Nephron (organoid): ENCODE results near the gene ATP8B4.

ENCODE experiments used
- H3K27ac Mint-ChIP-seq, 3 experiments: 2 replicates each; pipeline ENCODE4 v1.8.0; 2020; ENCODE audit warnings: mixed read lengths in 3 of 3, mild to moderate bottlenecking in 2 of 3, moderate library complexity in 1 of 3
- H3K27me3 Mint-ChIP-seq: 2 replicates; pipeline ENCODE4 v1.8.0; 2021; ENCODE audit warnings: low read depth, mild to moderate bottlenecking, moderate library complexity, mixed read lengths
- H3K36me3 Mint-ChIP-seq: 2 replicates; pipeline ENCODE4 v1.8.0; 2020; ENCODE audit warnings: low read depth, mixed read lengths
- H3K4me1 Mint-ChIP-seq: 2 replicates; pipeline ENCODE4 v1.8.0; 2020; ENCODE audit warnings: mixed read lengths
- H3K4me3 Mint-ChIP-seq, 3 experiments: 2 replicates each; pipeline ENCODE4 v1.8.0; 2020; ENCODE audit warnings: mild to moderate bottlenecking in 3 of 3, mixed read lengths in 3 of 3, moderate library complexity in 2 of 3
- H3K9me3 Mint-ChIP-seq: 2 replicates; pipeline ENCODE4 v1.8.0; 2020; ENCODE audit warnings: mixed read lengths
- TF ChIP-seq, protein P1 (sequence below), 3 experiments: fragments of 200-600 bp; sonication (generic); IDR thresholded peaks; one replicate each; pipeline ENCODE4 v1.5.0; 2021; ENCODE audit warnings: antibody characterized with exemption in 3 of 3; ENCODE audit not compliant: unreplicated experiment in 3 of 3

Gene ATP8B4

DNA sequence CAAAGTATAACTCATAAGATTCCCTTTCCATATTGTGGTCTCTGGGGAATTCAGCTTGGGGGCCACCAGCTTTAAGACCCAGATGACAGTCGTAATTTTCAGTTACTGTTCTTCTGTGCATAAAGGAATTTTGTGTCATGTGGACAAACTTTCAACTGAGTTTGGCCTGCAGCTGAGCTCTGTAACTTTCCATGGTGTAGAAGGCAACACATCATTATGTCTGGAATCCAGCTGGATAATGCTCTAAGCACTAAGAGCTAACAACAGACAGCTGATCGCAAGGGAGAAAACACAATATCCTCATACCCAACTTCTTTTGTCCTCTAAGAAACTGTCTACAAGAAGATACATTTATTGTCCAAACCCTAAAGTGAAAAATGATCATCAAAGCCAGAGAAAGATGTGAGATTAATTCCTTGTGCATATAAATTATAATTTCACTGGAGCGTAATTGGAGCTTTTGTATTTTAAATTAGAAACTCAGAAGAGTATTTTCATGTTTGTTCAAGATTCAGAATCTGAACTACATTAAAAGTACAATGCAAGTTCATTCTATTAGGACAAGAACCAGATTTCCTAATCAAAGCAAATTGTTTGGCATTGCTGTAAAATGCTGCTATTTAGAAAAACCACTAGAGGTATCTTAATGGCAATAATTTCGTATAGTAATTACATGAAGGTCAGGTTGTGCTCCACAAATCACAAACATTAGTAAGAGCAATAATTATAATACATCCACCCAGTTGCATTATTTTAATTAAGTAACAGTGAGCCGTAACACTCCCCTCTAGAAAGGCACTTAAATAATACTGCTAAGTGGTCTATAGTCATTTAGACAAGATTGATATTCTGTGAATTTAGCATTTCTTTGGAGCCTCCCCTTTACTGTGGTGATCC, 218.8 kb downstream of the ATP8B4 start:
- Mint-ChIP-seq H3K9me3 (no peaks in the 10 kb centered on the region), H3K4me1 (peaks cover 77% of the 10 kb centered on the region), H3K27ac (peak overlapping the region; percentile 81 to 98 (median 87)), H3K4me3 (peak overlapping the region; percentile 2 to 69 (median 40)), H3K27me3 (no peaks in the 10 kb centered on the region), H3K36me3 (no peaks in the 10 kb centered on the region)
- TF ChIP-seq, protein P1, sequence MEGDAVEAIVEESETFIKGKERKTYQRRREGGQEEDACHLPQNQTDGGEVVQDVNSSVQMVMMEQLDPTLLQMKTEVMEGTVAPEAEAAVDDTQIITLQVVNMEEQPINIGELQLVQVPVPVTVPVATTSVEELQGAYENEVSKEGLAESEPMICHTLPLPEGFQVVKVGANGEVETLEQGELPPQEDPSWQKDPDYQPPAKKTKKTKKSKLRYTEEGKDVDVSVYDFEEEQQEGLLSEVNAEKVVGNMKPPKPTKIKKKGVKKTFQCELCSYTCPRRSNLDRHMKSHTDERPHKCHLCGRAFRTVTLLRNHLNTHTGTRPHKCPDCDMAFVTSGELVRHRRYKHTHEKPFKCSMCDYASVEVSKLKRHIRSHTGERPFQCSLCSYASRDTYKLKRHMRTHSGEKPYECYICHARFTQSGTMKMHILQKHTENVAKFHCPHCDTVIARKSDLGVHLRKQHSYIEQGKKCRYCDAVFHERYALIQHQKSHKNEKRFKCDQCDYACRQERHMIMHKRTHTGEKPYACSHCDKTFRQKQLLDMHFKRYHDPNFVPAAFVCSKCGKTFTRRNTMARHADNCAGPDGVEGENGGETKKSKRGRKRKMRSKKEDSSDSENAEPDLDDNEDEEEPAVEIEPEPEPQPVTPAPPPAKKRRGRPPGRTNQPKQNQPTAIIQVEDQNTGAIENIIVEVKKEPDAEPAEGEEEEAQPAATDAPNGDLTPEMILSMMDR (IDR thresholded peaks at IDR 0.05; ENCODE audit: unreplicated experiment in 3 of 3): no peak

DNA sequence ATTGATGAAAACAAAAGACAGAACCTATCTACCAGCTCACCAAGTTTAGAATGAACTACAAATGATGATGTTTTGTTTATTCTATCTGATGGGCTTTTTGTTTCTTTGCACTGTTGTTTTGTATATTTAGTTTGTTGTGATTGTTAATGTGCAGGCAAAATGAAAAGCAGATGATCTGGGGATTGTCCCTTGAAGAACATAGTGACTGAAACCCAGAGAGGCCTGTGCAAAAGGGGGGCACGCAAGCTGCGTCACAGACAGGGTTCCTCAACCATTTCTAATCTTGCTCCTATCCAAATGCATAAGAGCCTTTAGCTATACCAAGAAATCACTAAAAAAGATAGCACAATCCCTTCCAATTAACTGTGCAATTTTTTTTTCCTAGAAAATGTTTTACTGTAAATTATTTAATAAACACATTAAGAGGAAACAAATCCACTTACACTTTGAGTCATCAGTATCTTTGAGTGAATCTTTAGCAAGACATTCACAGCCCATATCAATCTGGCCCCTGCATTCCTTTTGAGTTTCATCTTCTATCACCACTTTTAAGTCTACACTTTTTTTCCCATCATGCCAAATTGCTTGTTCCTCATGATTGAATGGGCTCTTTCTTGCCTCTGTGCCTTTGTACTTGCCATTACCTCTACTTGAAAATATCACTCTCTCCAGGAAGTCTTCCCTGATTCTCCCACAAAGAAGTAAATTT, 220.3 kb downstream of the ATP8B4 start:
- TF ChIP-seq, protein P1 (IDR thresholded peaks at IDR 0.05; ENCODE audit: unreplicated experiment in 3 of 3): no peak
- Mint-ChIP-seq H3K9me3 (no peaks in the 10 kb centered on the region), H3K4me1 (peaks cover 78% of the 10 kb centered on the region), H3K4me3 (no peak overlapping the region), H3K36me3 (no peaks in the 10 kb centered on the region), H3K27me3 (no peaks in the 10 kb centered on the region), H3K27ac (peak overlapping the region; percentile 81 to 98 (median 87))

DNA sequence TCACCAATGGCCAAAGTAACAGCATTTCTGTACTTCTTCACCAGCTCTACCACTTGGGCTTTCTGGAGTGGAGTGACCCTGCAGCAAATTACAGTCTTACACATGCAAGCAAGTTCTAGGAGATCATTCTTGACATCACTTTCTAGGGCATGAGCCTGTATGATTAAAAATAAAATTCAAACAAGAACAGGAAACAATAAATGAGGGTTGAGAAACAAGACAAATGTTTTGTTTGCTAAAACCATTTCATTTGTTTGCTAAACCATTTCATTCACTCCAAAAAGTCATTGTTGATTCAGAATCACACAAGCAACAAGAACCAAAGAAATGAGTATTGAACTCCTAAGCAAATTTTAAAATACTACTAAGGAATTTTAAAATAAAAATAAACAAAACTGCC, 220.9 kb downstream of the ATP8B4 start:
- Mint-ChIP-seq H3K27me3 (no peaks in the 10 kb centered on the region), H3K9me3 (no peaks in the 10 kb centered on the region), H3K27ac (peak overlapping the region; percentile 81 to 98 (median 87)), H3K4me3 (no peak overlapping the region), H3K4me1 (peaks cover 73% of the 10 kb centered on the region), H3K36me3 (no peaks in the 10 kb centered on the region)
- TF ChIP-seq, protein P1 (IDR thresholded peaks at IDR 0.05; ENCODE audit: unreplicated experiment in 3 of 3): no peak

DNA sequence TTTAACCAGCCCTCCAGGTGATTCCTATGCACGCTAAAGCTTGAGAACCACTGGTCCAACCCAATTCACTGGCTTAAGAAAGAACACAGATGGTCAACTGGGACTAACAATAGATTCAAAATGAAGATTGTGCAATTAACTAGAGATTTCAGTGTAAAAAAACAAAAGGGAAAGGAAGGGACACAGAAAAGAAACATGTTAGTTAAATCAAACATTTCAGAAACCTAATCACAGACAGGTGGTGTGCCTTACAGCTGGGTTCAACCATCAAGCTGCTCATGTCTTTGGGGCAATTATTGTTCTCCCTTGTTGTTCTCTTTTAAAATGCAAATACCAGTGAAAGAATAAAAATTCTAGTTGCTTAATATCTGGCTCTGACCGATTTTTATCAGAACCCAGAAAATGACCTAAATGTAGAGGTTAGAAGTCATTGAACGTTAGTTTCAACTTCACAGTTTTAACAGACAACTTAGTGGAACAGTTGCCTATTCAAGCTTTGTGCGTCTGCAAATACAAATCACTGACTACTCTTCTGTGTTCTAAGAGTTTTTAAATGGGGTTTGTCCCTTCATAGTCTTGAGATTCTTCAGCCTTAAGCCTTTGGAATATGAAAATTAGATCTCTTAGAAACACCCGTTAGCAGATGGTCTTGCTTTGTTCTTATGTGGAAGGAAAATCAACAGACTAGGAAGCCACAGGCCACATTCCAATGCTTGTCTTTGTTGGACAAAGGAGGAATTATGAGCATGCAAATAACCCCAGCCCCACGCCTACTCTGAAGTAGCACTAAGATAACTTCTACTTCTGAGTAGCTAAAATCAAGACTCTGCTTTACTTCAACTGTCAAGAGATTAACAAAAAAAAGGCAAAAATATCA, 223.4 kb downstream of the ATP8B4 start:
- TF ChIP-seq, protein P1 (IDR thresholded peaks at IDR 0.05; ENCODE audit: unreplicated experiment in 3 of 3): no peak
- Mint-ChIP-seq H3K4me1 (peaks cover 58% of the 10 kb centered on the region), H3K36me3 (no peaks in the 10 kb centered on the region), H3K4me3 (peak overlapping the region in 1 of 3 experiments; percentile 34), H3K27me3 (no peaks in the 10 kb centered on the region), H3K9me3 (no peaks in the 10 kb centered on the region), H3K27ac (peak overlapping the region; percentile 88 to 98 (median 97))

DNA sequence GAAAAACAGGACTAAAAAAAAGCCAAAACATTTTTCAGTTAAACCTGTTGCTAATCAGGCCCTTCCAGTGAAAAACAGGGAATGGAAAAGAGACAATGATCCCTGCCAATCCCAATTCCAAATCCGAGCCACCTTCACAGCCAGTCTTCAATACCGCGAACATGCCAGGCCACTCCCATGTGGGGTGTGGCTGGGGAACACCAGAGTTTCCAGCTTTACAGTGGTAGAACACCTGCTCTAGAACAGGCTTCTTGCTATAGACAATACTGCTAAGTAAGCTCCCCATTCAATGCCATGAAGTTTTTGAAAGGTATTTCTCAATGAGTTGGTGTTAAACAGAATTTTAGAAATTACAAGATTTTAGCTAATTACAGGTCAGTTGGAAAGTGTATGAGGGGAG, 228.3 kb downstream of the ATP8B4 start:
- Mint-ChIP-seq H3K4me3 (no peak overlapping the region), H3K4me1 (peaks cover 56% of the 10 kb centered on the region), H3K9me3 (peaks cover 3% of the 10 kb centered on the region), H3K36me3 (no peaks in the 10 kb centered on the region), H3K27ac (peak overlapping the region; percentile 17 to 54 (median 46)), H3K27me3 (no peaks in the 10 kb centered on the region)
- TF ChIP-seq, protein P1 (IDR thresholded peaks at IDR 0.05; ENCODE audit: unreplicated experiment in 3 of 3): no peak
